ENCODE data around the gene NBEAL1. TPM values are rescaled to one million over a fixed set of nuclear protein-coding genes. Genes with fewer than 3 reads are reported as not detected.
A peak's percentile ranks its signal among the peaks of the same experiment; 100 is the strongest.
"Not testable (repeated sequence)": the region's sequence is repeated elsewhere in the genome, so short reads cannot be mapped to it uniquely, and the experiment has no call there.

Gene NBEAL1
- total RNA-seq = 13.4 and 14.6 TPM in 2 replicates

- DNase-seq (ENCODE audit: extremely low read depth, low read depth, low spot score) = peak; percentile 95
Observed at GRCh38 chr2:203014456-203015199, at the start of gene NBEAL1. Gene NBEAL1, plus strand, starts transcription at chr2:203014875. Its CDS starts 1,510 bp downstream, at chr2:203016385.

GRCh38 chr2:202965810-202966460 lies 48.7 kb upstream of the NBEAL1 start:
- peak; percentile 23 for DNase-seq (ENCODE audit: extremely low read depth, low read depth, low spot score)

GRCh38 chr2:202969404-202969803 lies 45.3 kb upstream of the NBEAL1 start:
- DNase-seq (ENCODE audit: extremely low read depth, low read depth, low spot score) = not testable (repeated sequence)

- DNase-seq (ENCODE audit: extremely low read depth, low read depth, low spot score) = no peak
Observed at GRCh38 chr2:202976809-202977208, 37.9 kb upstream of the NBEAL1 start.

- no peak for DNase-seq (ENCODE audit: extremely low read depth, low read depth, low spot score)
Observed at GRCh38 chr2:202982779-202983491, 31.7 kb upstream of the NBEAL1 start.

- DNase-seq (ENCODE audit: extremely low read depth, low read depth, low spot score) = no peak
Observed at GRCh38 chr2:202989749-202990148, 24.9 kb upstream of the NBEAL1 start.

- DNase-seq (ENCODE audit: extremely low read depth, low read depth, low spot score) = no peak
Observed at GRCh38 chr2:202990501-202990900, 24.2 kb upstream of the NBEAL1 start.

GRCh38 chr2:202997113-202997512 lies 17.6 kb upstream of the NBEAL1 start:
- DNase-seq (ENCODE audit: extremely low read depth, low read depth, low spot score) = not testable (repeated sequence)

- DNase-seq (ENCODE audit: extremely low read depth, low read depth, low spot score) = no peak
Observed at GRCh38 chr2:203002054-203002821, 12.4 kb upstream of the NBEAL1 start.

- no peak for DNase-seq (ENCODE audit: extremely low read depth, low read depth, low spot score)
Observed at GRCh38 chr2:203003716-203004115, 11.0 kb upstream of the NBEAL1 start.

GRCh38 chr2:203016716-203017115 lies 2.0 kb downstream of the NBEAL1 start:
- DNase-seq (ENCODE audit: extremely low read depth, low read depth, low spot score) = no peak

GRCh38 chr2:203018181-203018580 lies 3.5 kb downstream of the NBEAL1 start:
- DNase-seq (ENCODE audit: extremely low read depth, low read depth, low spot score) = no peak

- DNase-seq (ENCODE audit: extremely low read depth, low read depth, low spot score) = no peak
Observed at GRCh38 chr2:203019142-203019541, 4.5 kb downstream of the NBEAL1 start.

GRCh38 chr2:203021991-203022390 lies 7.3 kb downstream of the NBEAL1 start:
- no peak for DNase-seq (ENCODE audit: extremely low read depth, low read depth, low spot score)

GRCh38 chr2:203022751-203023150 lies 8.1 kb downstream of the NBEAL1 start:
- DNase-seq (ENCODE audit: extremely low read depth, low read depth, low spot score) = no peak

- no peak for DNase-seq (ENCODE audit: extremely low read depth, low read depth, low spot score)
Observed at GRCh38 chr2:203025592-203025991, 10.9 kb downstream of the NBEAL1 start.

GRCh38 chr2:203030545-203030944 lies 15.9 kb downstream of the NBEAL1 start:
- no peak for DNase-seq (ENCODE audit: extremely low read depth, low read depth, low spot score)

- no peak for DNase-seq (ENCODE audit: extremely low read depth, low read depth, low spot score)
Observed at GRCh38 chr2:203030991-203031390, 16.3 kb downstream of the NBEAL1 start.

- DNase-seq (ENCODE audit: extremely low read depth, low read depth, low spot score) = no peak
Observed at GRCh38 chr2:203033395-203033794, 18.7 kb downstream of the NBEAL1 start.

GRCh38 chr2:203035879-203036470 lies 21.3 kb downstream of the NBEAL1 start:
- DNase-seq (ENCODE audit: extremely low read depth, low read depth, low spot score) = no peak

Data from glomerular endothelial cell (primary cell).